SK-MEL-5 (cell line): Measurements from ENCODE around the gene ZFAND3. TPM values are rescaled to one million over a fixed set of nuclear protein-coding genes. Genes with fewer than 3 reads are reported as not detected.
A peak's percentile ranks its signal among the peaks of the same experiment; 100 is the strongest.

Experiments
- DNase-seq: peaks from one replicate; pipeline ENCODE4 v3.0.0-alpha.2; 2016; ENCODE audit warnings: low read depth, low spot score
- in situ Hi-C: cut with HindIII; loops from 2 replicates; pipeline ENCODE4 v1.10.0; 2016; ENCODE audit warnings: low sequenced_read_pairs, high pct_unique_total_duplicates, low pct_unique_long_range_greater_than_20kb
- total RNA-seq: library from RNA; depleted of rRNA; stranded (reverse); fragments of >200 nt; shearing (Covaris generic); gene quantifications from 2 replicates; pipeline ENCODE4 v1.2.3, GENCODE V29; 2014

Gene ZFAND3
- total RNA-seq, 1 experiment from 2014 or later = 14.6 TPM

- in situ Hi-C loops = no loop called here
- peak; percentile 26 for DNase-seq
Observed at GRCh38 chr6:37903351-37904340, 84.1 kb downstream of the ZFAND3 start.

- no peak for DNase-seq
- in situ Hi-C loops = no loop called here
Observed at GRCh38 chr6:37904590-37904989, 85.1 kb downstream of the ZFAND3 start.

GRCh38 chr6:37906121-37906520 is 86.6 kb downstream of the ZFAND3 start:
- in situ Hi-C loops = no loop called here
- no peak for DNase-seq

GRCh38 chr6:37910998-37911397 is 91.5 kb downstream of the ZFAND3 start:
- no peak for DNase-seq
- in situ Hi-C loops = no loop called here

GRCh38 chr6:37913210-37913609 is 93.7 kb downstream of the ZFAND3 start:
- in situ Hi-C loops = no loop called here
- no peak for DNase-seq

- in situ Hi-C loops = no loop called here
- no peak for DNase-seq
Observed at GRCh38 chr6:37915463-37915862, 95.9 kb downstream of the ZFAND3 start.

GRCh38 chr6:37916149-37916548 is 96.6 kb downstream of the ZFAND3 start:
- no peak for DNase-seq
- in situ Hi-C loops = no loop called here

- DNase-seq = no peak
- in situ Hi-C loops = no loop called here
Observed at GRCh38 chr6:37916675-37917074, 97.1 kb downstream of the ZFAND3 start.

- no peak for DNase-seq
- in situ Hi-C loops = no loop called here
Observed at GRCh38 chr6:37917566-37917965, 98.0 kb downstream of the ZFAND3 start.

- no peak for DNase-seq
- in situ Hi-C loops = no loop called here
Observed at GRCh38 chr6:37919417-37920157, 100.1 kb downstream of the ZFAND3 start.

GRCh38 chr6:37920667-37921066 is 101.1 kb downstream of the ZFAND3 start:
- peak; percentile 32 for DNase-seq
- in situ Hi-C loops = no loop called here

GRCh38 chr6:37922563-37922962 is 103.0 kb downstream of the ZFAND3 start:
- in situ Hi-C loops = no loop called here
- DNase-seq = no peak

GRCh38 chr6:37923514-37923913 is 104.0 kb downstream of the ZFAND3 start:
- no peak for DNase-seq
- in situ Hi-C loops = no loop called here

- in situ Hi-C loops = no loop called here
Observed at GRCh38 chr6:37926661-37927060, 107.1 kb downstream of the ZFAND3 start.

GRCh38 chr6:37928217-37928616 is 108.7 kb downstream of the ZFAND3 start:
- no peak for DNase-seq
- in situ Hi-C loops = no loop called here

More at GRCh38 chr6:37926661-37927060, 107.1 kb downstream of the ZFAND3 start:
- no peak for DNase-seq

- in situ Hi-C loops = no loop called here
- DNase-seq = no peak
Observed at GRCh38 chr6:37930288-37930971, 110.9 kb downstream of the ZFAND3 start.

- in situ Hi-C loops = no loop called here
- DNase-seq = no peak
Observed at GRCh38 chr6:37931066-37931465, 111.5 kb downstream of the ZFAND3 start.

- in situ Hi-C loops = no loop called here
Observed at GRCh38 chr6:37934276-37934675, 114.7 kb downstream of the ZFAND3 start.

More at GRCh38 chr6:37934276-37934675, 114.7 kb downstream of the ZFAND3 start:
- no peak for DNase-seq
